Measurements from ENCODE around the gene NREP.

The NREP gene

GRCh38 chr5:111756581-111757354 is at the start of gene NREP:
Gene NREP (minus strand): TSS chr5:111757194. CDS start chr5:111755772, 1,422 bp downstream.
- no peak for DNase-seq

DNA sequence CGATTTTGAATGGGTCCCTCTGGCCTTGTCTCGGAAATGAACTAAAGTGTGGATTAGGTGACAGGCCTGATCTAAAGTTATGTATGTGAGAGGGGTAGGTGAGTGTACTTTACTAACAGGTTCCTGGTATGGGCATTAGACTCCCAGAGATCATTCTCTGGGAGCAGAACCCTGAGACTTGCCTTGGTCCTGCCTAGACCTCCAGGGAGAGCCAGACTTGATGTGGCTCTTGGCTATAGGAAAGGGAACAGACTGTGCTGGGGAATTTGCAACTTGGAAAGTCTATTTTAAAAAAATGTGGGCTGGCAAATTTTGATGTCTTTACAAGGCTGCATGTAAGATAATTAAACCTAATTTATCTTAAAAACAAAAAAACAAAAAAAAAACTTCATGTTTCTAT is 49.8 kb upstream of the NREP start:
- DNase-seq: no peak

- no peak for DNase-seq
These were observed 49.2 kb upstream of the NREP start for GRCh38 chr5:111806156-111806555.

- DNase-seq: no peak
These were observed 48.1 kb upstream of the NREP start for GRCh38 chr5:111805071-111805470.

GRCh38 chr5:111800351-111800750 is 43.4 kb upstream of the NREP start:
- DNase-seq: no peak

DNA sequence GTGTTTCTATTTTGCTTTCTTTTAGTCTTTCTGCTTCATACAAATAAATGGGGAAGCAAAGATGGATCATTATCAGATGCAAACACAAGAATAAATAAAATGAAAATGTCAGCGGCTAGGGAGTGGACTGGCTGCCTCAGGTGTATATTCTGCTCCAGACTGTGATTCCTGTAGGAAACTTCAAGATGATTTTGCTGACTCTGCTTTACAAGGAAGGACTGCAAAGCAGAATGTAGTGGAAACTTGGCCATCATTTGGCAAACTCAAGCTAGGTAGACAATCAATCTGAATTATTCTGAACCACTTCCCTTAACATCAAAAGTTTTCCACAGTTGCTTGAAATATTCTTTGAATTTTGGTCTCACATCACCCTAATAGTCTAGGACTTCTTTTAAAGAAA is 38.1 kb upstream of the NREP start:
- no peak for DNase-seq

DNA sequence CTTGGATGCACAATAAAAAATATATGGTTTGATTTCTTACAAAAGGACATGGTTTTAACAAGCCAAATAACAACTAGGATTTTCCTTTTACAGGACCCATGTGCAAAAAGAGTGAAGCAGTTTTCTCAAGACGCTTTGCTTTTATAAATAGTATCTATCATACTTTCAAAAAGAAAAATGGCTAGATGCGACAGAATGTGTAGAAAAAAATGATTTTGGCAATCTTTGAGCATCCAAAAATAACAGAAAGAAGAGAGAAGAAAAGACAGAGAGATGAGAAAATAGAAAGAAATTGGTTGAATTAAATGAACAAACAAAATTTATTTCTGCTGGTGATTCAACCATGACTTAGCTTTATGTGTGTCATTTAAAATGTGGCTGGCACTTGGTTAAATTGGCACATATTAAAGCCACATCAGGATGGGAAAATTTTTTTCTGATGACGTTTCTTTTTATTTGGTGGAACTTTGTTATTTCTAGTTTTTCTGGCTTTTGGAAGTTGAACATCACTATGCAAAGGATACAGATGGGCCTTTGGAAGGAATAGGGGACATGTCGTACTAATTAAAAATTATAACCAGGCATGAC is 35.6 kb upstream of the NREP start:
- no peak for DNase-seq

DNA sequence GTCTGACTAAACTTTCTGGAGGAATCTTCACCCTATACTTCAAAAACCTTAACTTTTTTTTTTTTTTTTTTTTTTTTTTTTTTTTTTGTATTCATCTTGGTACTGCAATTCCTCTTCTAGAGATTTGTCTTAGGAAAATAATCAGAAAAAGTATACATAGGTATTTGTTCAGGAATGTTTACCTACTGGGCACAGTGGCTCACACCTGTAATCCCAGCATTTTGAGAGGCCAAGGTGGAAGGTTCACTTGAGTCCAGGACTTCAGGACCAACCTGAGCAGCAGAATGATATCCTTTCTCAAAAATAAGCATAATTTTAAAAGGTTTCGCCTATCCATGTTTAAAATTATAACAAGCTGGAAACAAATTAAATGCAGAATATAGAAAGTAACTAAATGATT is 33.3 kb upstream of the NREP start:
- no peak for DNase-seq

- no peak for DNase-seq
These were observed 30.0 kb upstream of the NREP start for GRCh38 chr5:111787006-111787405.

- no peak for DNase-seq
These were observed 27.6 kb upstream of the NREP start for GRCh38 chr5:111784491-111785181.

- no peak for DNase-seq
These were observed 26.5 kb upstream of the NREP start for GRCh38 chr5:111783537-111783936.

GRCh38 chr5:111782216-111782615 is 25.2 kb upstream of the NREP start:
- DNase-seq: no peak

GRCh38 chr5:111781200-111781599 is 24.2 kb upstream of the NREP start:
- no peak for DNase-seq

DNA sequence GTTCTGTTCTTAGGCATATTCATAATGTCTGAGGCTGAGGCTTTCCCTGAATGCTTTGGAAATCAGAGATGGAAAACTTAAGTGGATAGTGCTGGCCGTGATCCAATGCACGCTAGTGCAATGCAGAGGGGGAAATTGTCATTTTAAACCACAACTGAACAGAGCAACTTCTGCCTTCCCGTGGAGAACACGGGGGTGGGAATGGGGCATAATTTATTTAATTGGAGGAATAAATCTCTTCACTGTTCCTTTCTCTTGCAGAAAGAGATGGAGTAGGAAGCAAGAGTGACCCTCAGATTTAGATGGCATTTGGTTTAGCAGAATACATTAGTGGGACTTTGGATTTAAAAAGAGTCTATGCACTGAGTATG is 22.9 kb upstream of the NREP start:
- DNase-seq: no peak

- no peak for DNase-seq
These were observed 22.4 kb upstream of the NREP start for GRCh38 chr5:111779260-111779921.

- DNase-seq: no peak
These were observed 20.2 kb upstream of the NREP start for GRCh38 chr5:111776913-111777781.

- no peak for DNase-seq
These were observed 18.2 kb upstream of the NREP start for GRCh38 chr5:111775224-111775623.

DNA sequence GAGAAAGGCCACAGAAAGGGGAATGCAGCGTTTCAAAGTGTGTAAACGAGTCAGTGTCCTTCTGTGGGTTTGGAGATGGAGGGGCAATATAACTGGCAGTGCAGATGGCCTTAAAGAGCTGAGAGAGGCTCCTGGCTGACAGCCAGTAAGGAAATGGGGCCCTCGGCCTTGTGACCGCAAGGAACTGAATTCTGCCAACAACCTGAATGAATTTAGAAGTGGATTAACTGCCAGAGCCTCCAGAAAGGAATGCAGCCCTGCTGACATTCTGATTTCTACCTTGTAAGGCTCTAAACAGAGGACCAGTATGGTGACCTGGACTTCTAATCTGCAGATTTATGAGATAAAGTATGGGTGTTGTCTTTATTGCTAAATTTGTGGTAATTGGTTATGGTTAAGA is 17.5 kb upstream of the NREP start:
- DNase-seq: no peak

- DNase-seq: no peak
These were observed 15.6 kb upstream of the NREP start for GRCh38 chr5:111772456-111773122.

DNA sequence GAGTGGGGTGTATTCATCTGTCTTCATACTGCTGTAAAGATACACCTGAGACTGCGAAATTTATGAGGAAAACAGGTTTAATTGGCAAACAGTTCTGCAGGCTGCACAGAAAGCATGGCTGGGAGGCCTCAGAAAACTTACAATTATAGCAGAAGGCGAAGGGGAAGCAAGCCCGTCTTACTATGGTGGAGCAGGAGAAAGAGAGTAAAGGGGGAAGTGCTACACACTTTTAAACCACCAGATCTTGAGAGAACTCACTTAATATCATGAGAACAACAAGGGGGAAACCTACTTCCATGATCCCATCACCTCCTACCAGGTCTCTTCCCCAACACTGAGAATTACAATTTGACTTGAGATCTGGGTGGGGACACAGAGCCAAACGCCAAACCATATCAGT is 12.5 kb upstream of the NREP start:
- DNase-seq: no peak

DNA sequence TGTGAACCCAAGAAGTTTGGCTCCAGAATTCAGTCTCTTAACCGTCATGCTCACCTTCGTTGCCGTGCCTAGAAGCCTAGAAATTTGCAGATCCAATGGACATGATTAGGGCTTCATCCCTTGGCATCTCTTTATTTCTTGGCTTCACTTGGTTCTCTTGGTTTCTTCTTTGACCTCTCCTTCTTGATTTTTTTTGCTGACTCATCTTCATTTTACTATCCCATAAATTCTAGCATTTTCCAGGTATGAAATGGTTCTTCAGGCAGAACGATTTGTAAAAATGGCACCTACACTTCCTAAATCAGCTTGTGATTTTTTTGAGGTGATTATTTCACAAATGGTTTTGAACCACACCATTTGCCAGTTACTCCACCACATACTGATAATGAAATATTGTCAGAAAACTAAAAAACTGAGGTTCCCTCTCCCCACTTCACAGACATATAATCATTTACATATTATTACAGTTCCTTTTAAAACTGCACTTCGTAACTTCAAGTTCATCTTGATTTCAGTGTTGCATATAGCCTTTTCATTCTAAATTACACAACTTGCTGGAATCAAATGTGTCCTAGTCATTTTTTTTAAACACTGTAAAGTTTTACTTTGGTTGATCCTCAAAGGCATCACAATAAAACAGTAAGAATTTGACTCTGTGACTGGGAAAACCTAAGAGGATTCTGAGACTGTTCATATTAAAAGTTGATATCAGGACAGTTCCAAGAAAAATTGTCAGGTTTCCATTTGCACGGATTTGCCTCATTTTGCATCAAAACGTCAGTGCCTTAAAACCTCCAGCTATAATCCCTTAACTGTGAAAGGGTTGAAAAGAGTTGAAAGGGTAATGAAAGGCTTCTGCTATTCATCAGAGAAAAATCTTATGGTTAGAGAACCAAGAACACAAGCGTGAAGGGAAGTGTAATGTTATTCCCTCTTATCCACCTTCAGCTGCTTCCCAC is 8.9 kb upstream of the NREP start:
- no peak for DNase-seq

All from activated effector memory CD4-positive, alpha-beta T cell treated with Interleukin-2 at 50 U/mL for 16 hours (primary cell).